Activated naive CD8-positive, alpha-beta T cell treated with anti-CD3 and anti-CD28 coated beads, Interleukin-2, amount 10 ng/mL, durations not matched to agents 7 days and 5 days (primary cell): ENCODE data around the gene RPTOR. TPM values are rescaled to one million over a fixed set of nuclear protein-coding genes. Genes with fewer than 3 reads are reported as not detected.

ENCODE experiments used
- ATAC-seq: fragments of 150-1000 bp; cut with Tn5 transposase; one replicate; pipeline ENCODE4 v1.10.0; 2021; ENCODE audit warnings: low read depth, moderate library complexity
- POLR2A ChIA-PET: fragments of 350-600 bp; sonication (Branson Sonifier 250); formaldehyde crosslinking; loops from one replicate; lab custom pipeline; 2021; ENCODE audit warnings: antibody characterized with exemption; lab: Charles Lee
- DNase-seq: peaks from one replicate; pipeline ENCODE4 v3.0.0; 2021
- H3K27ac Mint-ChIP-seq: one replicate; pipeline ENCODE4 v1.8.0; 2022; ENCODE audit warnings: mild to moderate bottlenecking, mixed read lengths
- H3K27me3 Mint-ChIP-seq: one replicate; pipeline ENCODE4 v1.8.0; 2022; ENCODE audit warnings: mild to moderate bottlenecking, moderate library complexity, mixed read lengths
- H3K36me3 Mint-ChIP-seq: one replicate; pipeline ENCODE4 v1.8.0; 2021; ENCODE audit warnings: mild to moderate bottlenecking, mixed read lengths
- H3K4me1 Mint-ChIP-seq: one replicate; pipeline ENCODE4 v1.8.0; 2021; ENCODE audit warnings: mixed read lengths
- H3K4me3 Mint-ChIP-seq: one replicate; pipeline ENCODE4 v1.8.0; 2022; ENCODE audit warnings: mild to moderate bottlenecking, moderate library complexity, mixed read lengths
- H3K9me3 Mint-ChIP-seq: one replicate; pipeline ENCODE4 v1.8.0; 2021; ENCODE audit warnings: mixed read lengths
- total RNA-seq, 2 experiments: library from RNA; stranded (reverse); gene quantifications; one replicate each; pipeline ENCODE4 v1.2.3, GENCODE V29; 2021

The RPTOR gene
- total RNA-seq, 2 experiments from 2014 or later, result 43.2 to 43.8 TPM

- peaks cover 2% of the 10 kb centered on the region for H3K4me1 Mint-ChIP-seq
- no peak overlapping the region for H3K27ac Mint-ChIP-seq
- POLR2A ChIA-PET, result no interaction called here
- H3K9me3 Mint-ChIP-seq, result no peaks in the 10 kb centered on the region
- H3K36me3 Mint-ChIP-seq, result peaks cover 18% of the 10 kb centered on the region
- H3K4me3 Mint-ChIP-seq, result no peak overlapping the region
- H3K27me3 Mint-ChIP-seq, result no peaks in the 10 kb centered on the region
- ATAC-seq, result no peak
- DNase-seq, result no peak
Observed at GRCh38 chr17:80948019-80948975, 403.7 kb downstream of the RPTOR start.

GRCh38 chr17:80948976-80949450 lies 404.4 kb downstream of the RPTOR start:
- ATAC-seq (no peak), DNase-seq (no peak)
- Mint-ChIP-seq H3K4me1 (peaks cover 2% of the 10 kb centered on the region), H3K27me3 (no peaks in the 10 kb centered on the region), H3K9me3 (no peaks in the 10 kb centered on the region), H3K4me3 (no peak overlapping the region), H3K27ac (no peak overlapping the region), H3K36me3 (peaks cover 18% of the 10 kb centered on the region)
- POLR2A ChIA-PET, result no interaction called here

- Mint-ChIP-seq H3K27me3 (no peaks in the 10 kb centered on the region), H3K27ac (no peak overlapping the region), H3K4me1 (peaks cover 2% of the 10 kb centered on the region), H3K36me3 (peaks cover 18% of the 10 kb centered on the region), H3K9me3 (no peaks in the 10 kb centered on the region), H3K4me3 (no peak overlapping the region)
- POLR2A ChIA-PET, result no interaction called here
- ATAC-seq (no peak), DNase-seq (peak; percentile 20)
Observed at GRCh38 chr17:80949451-80950421, 405.1 kb downstream of the RPTOR start.

- POLR2A ChIA-PET, result no interaction called here
Observed at GRCh38 chr17:80950466-80951120, 406.0 kb downstream of the RPTOR start.

GRCh38 chr17:80951121-80952090 lies 406.8 kb downstream of the RPTOR start:
- no peak overlapping the region for H3K27ac Mint-ChIP-seq

More at GRCh38 chr17:80950466-80951120, 406.0 kb downstream of the RPTOR start:
- H3K4me3 Mint-ChIP-seq, result no peak overlapping the region
- ATAC-seq (no peak), DNase-seq (peak; percentile 19)
- H3K36me3 Mint-ChIP-seq, result peaks cover 17% of the 10 kb centered on the region
- peaks cover 2% of the 10 kb centered on the region for H3K4me1 Mint-ChIP-seq
- no peaks in the 10 kb centered on the region for H3K9me3 Mint-ChIP-seq
- no peaks in the 10 kb centered on the region for H3K27me3 Mint-ChIP-seq
- H3K27ac Mint-ChIP-seq, result no peak overlapping the region

DNA sequence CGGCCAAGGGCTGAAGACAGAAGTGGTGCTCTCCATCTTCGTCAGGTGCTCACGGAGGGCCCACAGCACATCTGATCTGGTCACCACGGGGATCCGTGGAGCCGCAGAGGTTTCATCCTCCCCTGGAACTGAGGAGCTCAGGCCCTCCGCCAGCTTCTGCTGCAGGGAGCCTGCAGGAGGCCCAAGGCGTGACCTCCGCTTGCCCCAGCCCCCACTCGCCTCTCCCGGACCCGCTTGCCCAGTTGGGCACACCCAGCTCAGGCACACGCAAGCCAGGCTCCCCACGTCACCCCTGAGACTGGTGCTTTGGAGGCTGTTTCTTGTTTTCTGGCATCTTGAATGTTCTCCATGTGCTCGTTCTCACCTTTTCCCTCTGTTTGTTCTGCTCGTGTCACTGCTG lies 407.7 kb downstream of the RPTOR start:
- no peaks in the 10 kb centered on the region for H3K9me3 Mint-ChIP-seq
- no peak overlapping the region for H3K4me3 Mint-ChIP-seq
- H3K4me1 Mint-ChIP-seq, result no peaks in the 10 kb centered on the region
- ATAC-seq, result no peak
- H3K27ac Mint-ChIP-seq, result peak overlapping the region; percentile 61
- H3K36me3 Mint-ChIP-seq, result peaks cover 3% of the 10 kb centered on the region
- POLR2A ChIA-PET, result no interaction called here
- no peak for DNase-seq
- H3K27me3 Mint-ChIP-seq, result no peaks in the 10 kb centered on the region

More at GRCh38 chr17:80951121-80952090, 406.8 kb downstream of the RPTOR start:
- Mint-ChIP-seq H3K36me3 (peaks cover 11% of the 10 kb centered on the region), H3K4me3 (no peak overlapping the region), H3K4me1 (peaks cover 2% of the 10 kb centered on the region), H3K9me3 (no peaks in the 10 kb centered on the region), H3K27me3 (no peaks in the 10 kb centered on the region)
- ATAC-seq, result peak; percentile 22
- POLR2A ChIA-PET, result no interaction called here
- DNase-seq, result peak; percentile 28

- POLR2A ChIA-PET, result no interaction called here
- ATAC-seq (no peak), DNase-seq (no peak)
- Mint-ChIP-seq H3K4me1 (no peaks in the 10 kb centered on the region), H3K9me3 (no peaks in the 10 kb centered on the region), H3K27ac (no peak overlapping the region), H3K27me3 (no peaks in the 10 kb centered on the region), H3K4me3 (no peak overlapping the region), H3K36me3 (peaks cover 3% of the 10 kb centered on the region)
Observed at GRCh38 chr17:80953471-80954315, 409.1 kb downstream of the RPTOR start.

DNA sequence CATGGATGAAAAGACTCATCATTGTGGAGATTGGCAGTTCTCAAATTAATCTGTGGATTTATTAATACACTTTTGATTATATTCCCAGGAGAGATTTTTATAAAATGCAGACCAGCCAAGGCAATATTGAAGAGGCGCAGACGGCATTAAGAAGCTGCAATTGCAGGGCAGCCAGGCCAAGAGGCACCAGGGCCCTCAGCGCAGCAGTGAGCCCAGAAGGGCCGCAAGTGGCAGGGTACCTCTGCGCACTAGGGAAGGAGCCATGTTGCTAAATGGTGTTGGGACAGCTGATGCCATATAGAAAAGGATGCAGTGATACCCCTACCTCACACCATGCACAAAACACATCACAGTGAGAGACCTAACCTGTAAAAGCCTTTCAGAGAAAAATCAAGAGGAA lies 410.4 kb downstream of the RPTOR start:
- no peak for ATAC-seq
- POLR2A ChIA-PET, result no interaction called here
- Mint-ChIP-seq H3K27me3 (no peaks in the 10 kb centered on the region), H3K4me1 (no peaks in the 10 kb centered on the region), H3K9me3 (no peaks in the 10 kb centered on the region), H3K36me3 (peaks cover 3% of the 10 kb centered on the region), H3K27ac (no peak overlapping the region), H3K4me3 (no peak overlapping the region)
- no peak for DNase-seq

DNA sequence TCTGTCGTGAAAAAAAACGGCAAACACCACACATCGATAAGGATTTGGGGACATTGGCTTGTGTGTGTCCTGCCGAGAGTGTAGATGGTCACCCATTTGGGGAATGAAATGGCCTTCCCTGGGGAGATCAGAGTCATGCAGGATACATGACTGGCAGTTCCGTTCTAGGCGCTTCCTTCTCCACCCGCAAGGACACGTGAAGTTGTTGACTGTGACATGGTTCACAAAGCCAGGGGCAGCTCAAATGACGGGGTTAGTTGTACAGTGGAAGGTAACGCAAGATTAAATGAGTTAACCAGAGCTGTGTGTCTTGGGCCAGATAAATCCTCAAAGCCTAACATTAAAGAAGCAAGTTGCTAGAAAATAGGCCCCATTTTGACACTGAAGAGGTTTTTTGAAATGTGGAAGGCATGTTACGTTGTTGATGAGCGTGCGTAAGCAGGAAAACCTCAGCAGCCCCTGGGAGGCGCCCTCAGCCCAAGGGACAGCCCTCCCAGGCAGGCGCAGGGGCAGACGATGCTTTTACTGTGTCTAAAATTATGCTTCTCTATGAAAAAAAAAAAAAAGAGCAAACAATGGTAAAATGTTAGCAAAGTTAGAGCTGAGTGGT lies 411.1 kb downstream of the RPTOR start:
- DNase-seq, result no peak
- Mint-ChIP-seq H3K4me3 (no peak overlapping the region), H3K27ac (no peak overlapping the region), H3K9me3 (no peaks in the 10 kb centered on the region), H3K27me3 (no peaks in the 10 kb centered on the region), H3K36me3 (peaks cover 3% of the 10 kb centered on the region), H3K4me1 (no peaks in the 10 kb centered on the region)
- POLR2A ChIA-PET, result no interaction called here
- no peak for ATAC-seq

GRCh38 chr17:80956321-80957190 lies 411.9 kb downstream of the RPTOR start:
- Mint-ChIP-seq H3K36me3 (peaks cover 3% of the 10 kb centered on the region), H3K9me3 (no peaks in the 10 kb centered on the region), H3K27ac (no peak overlapping the region), H3K27me3 (no peaks in the 10 kb centered on the region), H3K4me1 (no peaks in the 10 kb centered on the region), H3K4me3 (no peak overlapping the region)
- DNase-seq (peak; percentile 29), ATAC-seq (no peak)
- POLR2A ChIA-PET, result no interaction called here
